Panc1 (cell line): ENCODE data around the gene PALD1. TPM values are rescaled to one million over a fixed set of nuclear protein-coding genes. Genes with fewer than 3 reads are reported as not detected.

Experiments used
- ATAC-seq: fragments of 200-7000 bp; cut with Tn5 transposase; 2 replicates; pipeline ENCODE4 v1.9.1; 2020; ENCODE audit warnings: mild to moderate bottlenecking, moderate library complexity
- BruUV-seq: library from RNA; stranded (reverse); fragments of 400-500 nt; replicated peaks from 2 replicates; lab custom pipeline; 2021; lab: Mats Ljungman, UMichigan
- CTCF ChIA-PET: fragments of 300-600 bp; sonication (Branson Sonifier 250); formaldehyde crosslinking; loops from one replicate; lab custom pipeline; 2022; ENCODE audit warnings: antibody characterized with exemption; lab: Charles Lee
- POLR2A ChIA-PET: fragments of 300-600 bp; sonication (Branson Sonifier 250); formaldehyde crosslinking; loops from one replicate; lab custom pipeline; 2022; ENCODE audit warnings: antibody characterized with exemption; lab: Charles Lee
- DNase-seq: peaks from one replicate; pipeline ENCODE4 v3.0.0-alpha.2; 2010; ENCODE audit warnings: low read depth, low spot score
- H3K27ac ChIP-seq: 2 replicates; pipeline ENCODE4 v1.5.1; 2011; ENCODE audit warnings: mild to moderate bottlenecking, low read length, inconsistent platforms
- H3K27me3 ChIP-seq: fragments of 200-500 bp; sonication (Bioruptor generic); 2 replicates; pipeline ENCODE4 v1.6.0; 2014; ENCODE audit warnings: low read length, inconsistent platforms; ENCODE audit not compliant: control insufficient read depth, insufficient read depth
- H3K36me3 ChIP-seq: fragments of 200-500 bp; sonication (Bioruptor generic); 2 replicates; pipeline ENCODE4 v1.5.1; 2014; ENCODE audit warnings: inconsistent platforms, mild to moderate bottlenecking, low read length, moderate library complexity; ENCODE audit not compliant: control insufficient read depth, insufficient read depth
- H3K4me1 ChIP-seq: 2 replicates; pipeline ENCODE4 v1.5.1; 2011; ENCODE audit warnings: inconsistent platforms, mild to moderate bottlenecking, low read length, moderate library complexity; ENCODE audit not compliant: control insufficient read depth, insufficient read depth
- H3K4me3 ChIP-seq, 2 experiments: 2 replicates each; pipeline ENCODE4 v1.5.1; 2011 to 2012; ENCODE audit warnings: low read depth in 2 of 2, low read length in 2 of 2, mild to moderate bottlenecking in 2 of 2, inconsistent platforms in 1 of 2, moderate library complexity in 1 of 2
- H3K9me3 ChIP-seq: fragments of 200-500 bp; sonication (Bioruptor generic); 2 replicates; pipeline ENCODE4 v1.5.1; 2014; ENCODE audit warnings: low read depth, mild to moderate bottlenecking, inconsistent platforms, low read length, moderate library complexity; ENCODE audit not compliant: control insufficient read depth, insufficient read depth
- CTCF ChIP-seq: fragments of 450-650 bp; IDR thresholded peaks from 2 replicates; pipeline ENCODE4 v1.5.1; 2017; ENCODE audit warnings: mild to moderate bottlenecking
- POLR2AphosphoS5 ChIP-seq: IDR thresholded peaks from 2 replicates; pipeline ENCODE4 v1.6.1; 2012; ENCODE audit warnings: mild to moderate bottlenecking, low read depth, low read length, moderate library complexity
- SIN3A ChIP-seq: IDR thresholded peaks from 2 replicates; pipeline ENCODE4 v1.6.1; 2012; ENCODE audit warnings: low read depth, mild to moderate bottlenecking, low read length, moderate library complexity, borderline replicate concordance; ENCODE audit not compliant: insufficient read depth
- TCF7L2 ChIP-seq: IDR thresholded peaks from 2 replicates; pipeline ENCODE4 v1.6.1; 2011; ENCODE audit warnings: mild to moderate bottlenecking, low read depth, low read length, inconsistent platforms
- in situ Hi-C: cut with HindIII; loops from 2 replicates; pipeline ENCODE4 v1.10.0; 2016; ENCODE audit warnings: low sequenced_read_pairs, low pct_unique_long_range_greater_than_20kb
- intact Hi-C: fragments of 100-400 bp; cut with micrococcal nuclease; formaldehyde crosslinking; loops from one replicate; pipeline ENCODE4 v1.10.0; 2022; ENCODE audit not compliant: unreplicated experiment
- total RNA-seq: library from RNA; stranded (reverse); gene quantifications from one replicate; pipeline ENCODE4 v1.2.1, GENCODE V29; 2021; ENCODE audit not compliant: unreplicated experiment
- TF ChIP-seq, protein P1 (sequence below), 2 experiments: IDR thresholded peaks; 2 replicates each; pipeline ENCODE4 v1.6.1; 2011 to 2012; ENCODE audit warnings: low read depth in 2 of 2, control low read depth in 1 of 2, low read length in 1 of 2, mild to moderate bottlenecking in 1 of 2, moderate library complexity in 1 of 2; ENCODE audit not compliant: insufficient read depth in 1 of 2

Gene PALD1
- total RNA-seq, 1 experiment from 2014 or later: 3.0 TPM

GRCh38 chr10:70593513-70593890 lies 114.9 kb downstream of the PALD1 start:
- H3K36me3 ChIP-seq: no peaks in the 10 kb centered on the region
- TF ChIP-seq CTCF: no peak
- no peak for TF ChIP-seq POLR2AphosphoS5
- TF ChIP-seq SIN3A: no peak
- no peak for TF ChIP-seq TCF7L2
- TF ChIP-seq, protein P1, sequence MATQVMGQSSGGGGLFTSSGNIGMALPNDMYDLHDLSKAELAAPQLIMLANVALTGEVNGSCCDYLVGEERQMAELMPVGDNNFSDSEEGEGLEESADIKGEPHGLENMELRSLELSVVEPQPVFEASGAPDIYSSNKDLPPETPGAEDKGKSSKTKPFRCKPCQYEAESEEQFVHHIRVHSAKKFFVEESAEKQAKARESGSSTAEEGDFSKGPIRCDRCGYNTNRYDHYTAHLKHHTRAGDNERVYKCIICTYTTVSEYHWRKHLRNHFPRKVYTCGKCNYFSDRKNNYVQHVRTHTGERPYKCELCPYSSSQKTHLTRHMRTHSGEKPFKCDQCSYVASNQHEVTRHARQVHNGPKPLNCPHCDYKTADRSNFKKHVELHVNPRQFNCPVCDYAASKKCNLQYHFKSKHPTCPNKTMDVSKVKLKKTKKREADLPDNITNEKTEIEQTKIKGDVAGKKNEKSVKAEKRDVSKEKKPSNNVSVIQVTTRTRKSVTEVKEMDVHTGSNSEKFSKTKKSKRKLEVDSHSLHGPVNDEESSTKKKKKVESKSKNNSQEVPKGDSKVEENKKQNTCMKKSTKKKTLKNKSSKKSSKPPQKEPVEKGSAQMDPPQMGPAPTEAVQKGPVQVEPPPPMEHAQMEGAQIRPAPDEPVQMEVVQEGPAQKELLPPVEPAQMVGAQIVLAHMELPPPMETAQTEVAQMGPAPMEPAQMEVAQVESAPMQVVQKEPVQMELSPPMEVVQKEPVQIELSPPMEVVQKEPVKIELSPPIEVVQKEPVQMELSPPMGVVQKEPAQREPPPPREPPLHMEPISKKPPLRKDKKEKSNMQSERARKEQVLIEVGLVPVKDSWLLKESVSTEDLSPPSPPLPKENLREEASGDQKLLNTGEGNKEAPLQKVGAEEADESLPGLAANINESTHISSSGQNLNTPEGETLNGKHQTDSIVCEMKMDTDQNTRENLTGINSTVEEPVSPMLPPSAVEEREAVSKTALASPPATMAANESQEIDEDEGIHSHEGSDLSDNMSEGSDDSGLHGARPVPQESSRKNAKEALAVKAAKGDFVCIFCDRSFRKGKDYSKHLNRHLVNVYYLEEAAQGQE (IDR thresholded peaks at IDR 0.05; ENCODE audit: insufficient read depth in 1 of 2, low read depth in 2 of 2, low read length in 1 of 2): no peak
- DNase-seq (no peak), ATAC-seq (no peak)
- no TSS peak for BruUV-seq
- ChIA-PET CTCF (no interaction called here), POLR2A (no interaction called here)
- in situ Hi-C loops: no loop called here
- no peaks in the 10 kb centered on the region for H3K4me1 ChIP-seq
- H3K9me3 ChIP-seq: no peaks in the 10 kb centered on the region
- intact Hi-C loops: no loop called here
- H3K27me3 ChIP-seq: peaks cover 7% of the 10 kb centered on the region
- H3K27ac ChIP-seq: no peak overlapping the region
- no peak overlapping the region for H3K4me3 ChIP-seq

GRCh38 chr10:70594161-70594560 lies 115.6 kb downstream of the PALD1 start:
- H3K36me3 ChIP-seq: no peaks in the 10 kb centered on the region
- TF ChIP-seq, protein P1 (IDR thresholded peaks at IDR 0.05; ENCODE audit: insufficient read depth in 1 of 2, low read depth in 2 of 2, low read length in 1 of 2): no peak
- no peak for TF ChIP-seq TCF7L2
- TF ChIP-seq SIN3A: no peak
- BruUV-seq: no TSS peak
- no peak overlapping the region for H3K4me3 ChIP-seq
- peaks cover 6% of the 10 kb centered on the region for H3K27me3 ChIP-seq
- ATAC-seq (no peak), DNase-seq (no peak)
- H3K4me1 ChIP-seq: no peaks in the 10 kb centered on the region
- no peak overlapping the region for H3K27ac ChIP-seq
- in situ Hi-C loops (no loop called here), intact Hi-C loops (no loop called here)
- POLR2A ChIA-PET: no interaction called here
- CTCF ChIA-PET: no interaction called here
- H3K9me3 ChIP-seq: no peaks in the 10 kb centered on the region
